H9 (cell line): ENCODE measurements around the gene ATG5. TPM values are rescaled to one million over a fixed set of nuclear protein-coding genes. Genes with fewer than 3 reads are reported as not detected.

Source experiments
- DNase-seq: peaks from one replicate; pipeline ENCODE4 v3.0.0-alpha.2; 2017
- H2AFZ ChIP-seq: one replicate; pipeline ENCODE4 v1.6.1; 2013; ENCODE audit warnings: mild to moderate bottlenecking, low read length, control low read depth, moderate library complexity
- H2AK5ac ChIP-seq: 2 replicates; pipeline ENCODE4 v1.6.1; 2013; ENCODE audit warnings: low read length, control low read depth, mixed read lengths; ENCODE audit not compliant: insufficient read length
- H2BK120ac ChIP-seq: one replicate; pipeline ENCODE4 v1.6.1; 2013; ENCODE audit warnings: low read depth, mild to moderate bottlenecking, low read length, control low read depth, inconsistent platforms; ENCODE audit not compliant: poor library complexity, severe bottlenecking
- H2BK12ac ChIP-seq: 2 replicates; pipeline ENCODE4 v1.6.1; 2013; ENCODE audit warnings: low read length, control low read depth, mixed read lengths, low read depth; ENCODE audit not compliant: insufficient read length
- H2BK15ac ChIP-seq: 2 replicates; pipeline ENCODE4 v1.6.1; 2013; ENCODE audit warnings: low read depth, low read length, control low read depth
- H2BK20ac ChIP-seq: one replicate; pipeline ENCODE4 v1.6.1; 2013; ENCODE audit warnings: low read depth, mild to moderate bottlenecking, low read length, control low read depth, inconsistent platforms; ENCODE audit not compliant: poor library complexity, severe bottlenecking
- H2BK5ac ChIP-seq: 2 replicates; pipeline ENCODE4 v1.6.1; 2013; ENCODE audit warnings: low read length, control low read depth, mixed read lengths; ENCODE audit not compliant: insufficient read length
- H3K14ac ChIP-seq: 2 replicates; pipeline ENCODE4 v1.6.1; 2013; ENCODE audit warnings: low read length, control low read depth; ENCODE audit not compliant: insufficient read depth
- H3K18ac ChIP-seq: 2 replicates; pipeline ENCODE4 v1.6.1; 2013; ENCODE audit warnings: low read depth, mild to moderate bottlenecking, mixed read lengths, low read length, control low read depth; ENCODE audit not compliant: insufficient read length
- H3K23ac ChIP-seq: 2 replicates; pipeline ENCODE4 v1.6.1; 2013; ENCODE audit warnings: low read length, control low read depth, mixed read lengths, low read depth; ENCODE audit not compliant: insufficient read length
- H3K23me2 ChIP-seq: 2 replicates; pipeline ENCODE4 v1.6.1; 2013; ENCODE audit warnings: low read depth, mild to moderate bottlenecking, mixed read lengths, low read length, control low read depth; ENCODE audit not compliant: insufficient read length, poor library complexity, severe bottlenecking
- H3K27ac ChIP-seq: 2 replicates; pipeline ENCODE4 v1.5.1; 2013; ENCODE audit warnings: low read length, control low read depth, mixed read lengths, low read depth; ENCODE audit not compliant: insufficient read length
- H3K27me3 ChIP-seq: 2 replicates; pipeline ENCODE4 v1.6.1; 2013; ENCODE audit warnings: low read length, control low read depth, inconsistent platforms; ENCODE audit not compliant: insufficient read depth
- H3K4ac ChIP-seq: 2 replicates; pipeline ENCODE4 v1.6.1; 2013; ENCODE audit warnings: low read depth, mild to moderate bottlenecking, control low read depth, inconsistent platforms, low read length, moderate library complexity
- H3K4me1 ChIP-seq: 2 replicates; pipeline ENCODE4 v1.6.1; 2013; ENCODE audit warnings: low read length, control low read depth, inconsistent platforms; ENCODE audit not compliant: insufficient read depth
- H3K4me2 ChIP-seq: 2 replicates; pipeline ENCODE4 v1.6.1; 2013; ENCODE audit warnings: low read length, control low read depth, mixed read lengths; ENCODE audit not compliant: insufficient read length, insufficient read depth
- H3K56ac ChIP-seq: 2 replicates; pipeline ENCODE4 v1.6.1; 2013; ENCODE audit warnings: low read depth, mild to moderate bottlenecking, mixed read lengths, low read length, control low read depth; ENCODE audit not compliant: insufficient read length
- H3K79me1 ChIP-seq: 2 replicates; pipeline ENCODE4 v1.6.1; 2013; ENCODE audit warnings: low read depth, mild to moderate bottlenecking, moderate library complexity, low read length, control low read depth, inconsistent platforms; ENCODE audit not compliant: insufficient read depth, poor library complexity, severe bottlenecking
- H3K79me2 ChIP-seq: 2 replicates; pipeline ENCODE4 v1.6.1; 2013; ENCODE audit warnings: low read length, control low read depth, inconsistent platforms; ENCODE audit not compliant: insufficient read depth
- H3K9ac ChIP-seq: 2 replicates; pipeline ENCODE4 v1.6.1; 2013; ENCODE audit warnings: low read length, control low read depth, mixed read lengths; ENCODE audit not compliant: insufficient read length; ENCODE audit errors: extremely low read depth
- H3K9me3 ChIP-seq: one replicate; pipeline ENCODE4 v1.6.1; 2013; ENCODE audit warnings: low read depth, low read length, inconsistent platforms; ENCODE audit not compliant: control insufficient read depth
- H3T11ph ChIP-seq: one replicate; pipeline ENCODE4 v1.6.1; 2013; ENCODE audit warnings: mild to moderate bottlenecking, low read length, control low read depth, inconsistent platforms
- H4K20me1 ChIP-seq: one replicate; pipeline ENCODE4 v1.6.1; 2013; ENCODE audit not compliant: control insufficient read depth, insufficient read length, insufficient read depth
- H4K5ac ChIP-seq: 2 replicates; pipeline ENCODE4 v1.6.1; 2013; ENCODE audit warnings: low read depth, mild to moderate bottlenecking, mixed read lengths, low read length, control low read depth; ENCODE audit not compliant: insufficient read length
- H4K8ac ChIP-seq: replicated peaks from 2 replicates; pipeline ENCODE4 v1.6.1; 2013; ENCODE audit warnings: low read length, control low read depth, mixed read lengths, low read depth; ENCODE audit not compliant: insufficient read length
- H4K91ac ChIP-seq: 2 replicates; pipeline ENCODE4 v1.6.1; 2013; ENCODE audit warnings: low read depth, mild to moderate bottlenecking, moderate library complexity, mixed read lengths, low read length, control low read depth; ENCODE audit not compliant: insufficient read length
- H3K27ac Mint-ChIP-seq, 3 experiments: 2 replicates in 2 of 3; 3 replicates in 1 of 3; pipeline ENCODE4 v1.8.0; 2020 to 2021; ENCODE audit warnings: mixed read lengths in 3 of 3, mild to moderate bottlenecking in 1 of 3, moderate library complexity in 1 of 3
- H3K27me3 Mint-ChIP-seq: 2 replicates; pipeline ENCODE4 v1.8.0; 2021; ENCODE audit warnings: low read depth, mild to moderate bottlenecking, moderate library complexity, mixed read lengths
- H3K36me3 Mint-ChIP-seq, 3 experiments: 2 replicates in 2 of 3; 3 replicates in 1 of 3; pipeline ENCODE4 v1.8.0; 2020 to 2021; ENCODE audit warnings: low read depth in 3 of 3, mixed read lengths in 3 of 3; ENCODE audit not compliant: insufficient read depth in 1 of 3
- H3K4me1 Mint-ChIP-seq, 2 experiments: 2 replicates each; pipeline ENCODE4 v1.8.0; 2020; ENCODE audit warnings: mixed read lengths in 2 of 2
- H3K4me3 Mint-ChIP-seq, 2 experiments: 2 replicates in 1 of 2; 3 replicates in 1 of 2; pipeline ENCODE4 v1.8.0; 2020 to 2021; ENCODE audit warnings: mild to moderate bottlenecking in 2 of 2, mixed read lengths in 2 of 2, moderate library complexity in 1 of 2
- H3K9me3 Mint-ChIP-seq, 2 experiments: 2 replicates in 1 of 2; 3 replicates in 1 of 2; pipeline ENCODE4 v1.8.0; 2020; ENCODE audit warnings: mild to moderate bottlenecking in 2 of 2, mixed read lengths in 2 of 2, moderate library complexity in 1 of 2
- CTCF ChIP-seq: fragments of 200-600 bp; sonication (generic); conservative IDR thresholded peaks from 3 replicates; pipeline ENCODE4 v1.8.0; 2021; ENCODE audit warnings: antibody characterized with exemption, mild to moderate bottlenecking
- WGBS: extraction: QIAGEN DNeasy Blood & Tissue Kit; methylation state at CpG from one replicate; pipeline ENCODE4 v1.1.7; 2013; ENCODE audit warnings: missing lambda C conversion rate, low lambda C conversion rate, mixed read lengths; ENCODE audit not compliant: insufficient read length; ENCODE audit errors: extremely low coverage; 5-methylcytosine and 5-hydroxymethylcytosine counted together
- total RNA-seq: library from RNA; stranded (reverse); gene quantifications from 2 replicates; pipeline ENCODE4 v1.2.1, GENCODE V29; 2021

The ATG5 gene
- total RNA-seq, 1 experiment from 2014 or later: 36.7 TPM

DNA sequence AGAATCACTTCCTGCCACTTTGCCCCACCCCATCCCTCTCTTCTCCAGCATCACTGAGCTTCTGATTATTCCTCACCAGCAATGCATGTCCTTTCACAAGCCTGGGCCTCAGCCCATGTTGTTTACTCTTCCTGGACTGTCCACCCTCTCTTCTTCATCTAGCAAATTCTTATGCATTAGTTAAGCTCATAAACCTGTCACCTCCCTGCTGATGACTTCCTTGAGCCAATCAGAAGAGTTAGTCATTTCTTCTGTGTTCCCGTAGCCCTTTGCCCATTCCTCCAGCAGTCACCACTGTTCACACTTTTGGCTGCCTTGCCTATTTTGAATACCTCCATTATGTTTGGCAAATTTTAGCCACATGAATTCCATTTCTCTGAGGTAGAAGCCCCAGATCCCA lies 30.8 kb upstream of the ATG5 start:
- Histone ChIP-seq H3K27ac (no peak overlapping the region), H3T11ph (no peak overlapping the region), H2AK5ac (no peak overlapping the region), H2BK120ac (no peak overlapping the region), H4K5ac (no peak overlapping the region), H4K8ac (no peak overlapping the region), H3K23me2 (peaks cover 7% of the 10 kb centered on the region), H3K4me1 (no peaks in the 10 kb centered on the region; the same call in 1 of the 2 replicates), H2BK20ac (no peak overlapping the region), H3K9me3 (no peaks in the 10 kb centered on the region), H3K18ac (no peak overlapping the region), H3K56ac (no peak overlapping the region), H3K9ac (no peak overlapping the region), H3K14ac (no peak overlapping the region), H2AFZ (no peak overlapping the region), H3K27me3 (no peaks in the 10 kb centered on the region; the same call in 1 of the 2 replicates), H4K91ac (no peak overlapping the region), H3K4me2 (no peak overlapping the region), H2BK15ac (no peak overlapping the region), H3K79me1 (no peaks in the 10 kb centered on the region), H3K23ac (no peak overlapping the region), H3K4ac (no peak overlapping the region), H2BK12ac (no peak overlapping the region), H3K79me2 (no peaks in the 10 kb centered on the region), H2BK5ac (no peak overlapping the region), H4K20me1 (no peaks in the 10 kb centered on the region)
- no peak overlapping the region for H3K27ac Mint-ChIP-seq
- peaks cover 4 to 11% of the 10 kb centered on the region in 2 experiments; a peak in 3 of 5 replicates for H3K9me3 Mint-ChIP-seq
- peaks cover 8% of the 10 kb centered on the region for H3K27me3 Mint-ChIP-seq
- H3K36me3 Mint-ChIP-seq: peaks cover 0 to 9% (median 3%) of the 10 kb centered on the region in 3 experiments; a peak in 3 of 7 replicates
- no CpG with 5 or more reads among the region's 1 CpG for WGBS
- DNase-seq: no peak
- H3K4me1 Mint-ChIP-seq: peaks cover 8% of the 10 kb centered on the region in 2 experiments
- H3K4me3 Mint-ChIP-seq: no peak overlapping the region
- no peak for TF ChIP-seq CTCF
